ENCODE measurements around the gene TNFRSF19.
"Not testable (repeated sequence)": the region's sequence is repeated elsewhere in the genome, so short reads cannot be mapped to it uniquely, and the experiment has no call there.

The TNFRSF19 gene

DNA sequence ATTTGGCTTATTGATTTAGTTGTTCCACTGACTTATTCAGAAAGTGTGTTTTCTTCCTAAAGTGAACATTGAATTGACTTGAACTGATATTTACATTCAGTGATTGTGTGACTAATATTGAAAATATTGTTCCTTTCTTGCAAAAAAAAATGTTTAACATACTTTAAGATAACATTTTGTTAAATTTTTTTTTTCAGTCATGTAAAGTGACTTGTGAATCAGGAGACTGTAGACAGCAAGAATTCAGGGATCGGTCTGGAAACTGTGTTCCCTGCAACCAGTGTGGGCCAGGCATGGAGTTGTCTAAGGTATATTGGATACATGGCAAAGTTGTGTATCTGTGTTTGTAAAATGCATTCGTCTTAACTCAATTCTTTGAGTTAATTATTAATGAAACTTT is 22.9 kb downstream of the TNFRSF19 start:
- no peak overlapping the region for H3K27ac ChIP-seq
- TF ChIP-seq CTCF (conservative IDR thresholded peaks at IDR 0.05), result no peak

- H3K27ac ChIP-seq, result not testable (repeated sequence)
Observed at GRCh38 chr13:23594290-23594689, 24.1 kb downstream of the TNFRSF19 start.

GRCh38 chr13:23598369-23598768 is 28.2 kb downstream of the TNFRSF19 start:
- TF ChIP-seq CTCF (conservative IDR thresholded peaks at IDR 0.05), result no peak
- no peak overlapping the region for H3K27ac ChIP-seq

DNA sequence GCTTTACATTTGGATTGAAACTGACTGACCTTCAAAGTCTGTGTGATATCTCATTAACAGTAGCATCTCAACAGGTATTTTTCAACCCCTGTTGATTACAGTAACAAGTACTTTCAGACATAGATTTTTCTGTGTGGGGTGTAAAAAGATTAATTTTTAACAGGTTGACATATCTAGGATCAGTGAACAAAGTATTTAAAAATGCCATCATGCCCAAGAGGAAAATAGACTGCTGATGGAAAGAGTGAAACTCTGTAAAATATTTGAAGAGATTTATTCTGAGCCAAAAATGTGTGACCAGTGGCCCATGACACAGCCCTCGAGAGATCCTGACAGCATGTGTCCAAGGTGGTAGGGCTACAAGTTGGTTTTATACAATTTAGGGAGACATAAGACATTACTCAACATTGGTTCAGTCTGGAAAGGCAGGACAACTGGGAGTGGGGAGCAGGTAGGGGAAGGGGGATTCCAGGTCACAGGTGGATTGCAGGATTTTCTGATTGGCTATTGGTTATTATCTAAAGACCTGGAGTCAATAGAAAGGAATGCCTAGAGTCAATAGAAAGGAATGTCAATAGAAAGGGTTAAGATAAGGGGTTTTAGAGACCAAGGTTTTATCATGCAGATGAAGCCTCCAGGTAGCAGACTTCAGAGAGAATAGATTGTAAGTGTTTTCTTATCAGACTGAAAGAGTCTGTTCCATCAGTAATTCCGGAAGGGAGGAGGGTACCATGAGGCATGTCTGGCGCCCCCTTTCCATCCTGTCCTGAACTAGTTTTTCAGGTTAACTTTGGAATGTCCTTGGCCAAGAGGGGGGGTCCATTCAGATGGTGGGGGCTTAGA is 29.1 kb downstream of the TNFRSF19 start:
- H3K27ac ChIP-seq, result no peak overlapping the region
- no peak for TF ChIP-seq CTCF (conservative IDR thresholded peaks at IDR 0.05)

- no peak for TF ChIP-seq CTCF (conservative IDR thresholded peaks at IDR 0.05)
- no peak overlapping the region for H3K27ac ChIP-seq
Observed at GRCh38 chr13:23600100-23600499, 29.9 kb downstream of the TNFRSF19 start.

DNA sequence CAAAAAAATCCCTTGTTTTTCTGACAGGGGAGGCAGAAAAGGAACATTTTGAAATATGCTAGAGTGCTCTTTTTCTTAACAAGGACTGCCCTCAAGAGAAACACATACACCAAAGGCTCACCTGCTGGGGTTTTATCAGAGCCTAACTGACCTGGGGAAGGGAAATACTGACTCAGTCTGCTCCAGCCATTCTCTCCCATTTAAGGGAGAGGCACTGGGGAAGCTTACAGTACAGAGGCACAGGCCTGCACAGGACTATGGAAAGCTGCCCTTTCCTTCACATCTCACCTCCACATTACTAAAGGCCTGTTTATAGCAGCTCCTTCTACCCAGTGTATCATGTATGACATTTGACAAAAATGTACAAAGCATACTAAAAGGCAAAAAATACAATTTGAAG is 30.3 kb downstream of the TNFRSF19 start:
- TF ChIP-seq CTCF (conservative IDR thresholded peaks at IDR 0.05), result no peak
- no peak overlapping the region for H3K27ac ChIP-seq

- TF ChIP-seq CTCF (conservative IDR thresholded peaks at IDR 0.05), result no peak
Observed at GRCh38 chr13:23605831-23606230, 35.6 kb downstream of the TNFRSF19 start.

GRCh38 chr13:23608138-23608537 is 37.9 kb downstream of the TNFRSF19 start:
- peak overlapping the region; percentile 86 for H3K27ac ChIP-seq
- no peak for TF ChIP-seq CTCF (conservative IDR thresholded peaks at IDR 0.05)

More at GRCh38 chr13:23605831-23606230, 35.6 kb downstream of the TNFRSF19 start:
- no peak overlapping the region for H3K27ac ChIP-seq
